H9 (cell line): Measurements from ENCODE around the gene RBPJL. TPM values are rescaled to one million over a fixed set of nuclear protein-coding genes. Genes with fewer than 3 reads are reported as not detected.

Experiments used
- DNase-seq: peaks from one replicate; pipeline ENCODE4 v3.0.0-alpha.2; 2017
- H2AFZ ChIP-seq: one replicate; pipeline ENCODE4 v1.6.1; 2013; ENCODE audit warnings: mild to moderate bottlenecking, low read length, control low read depth, moderate library complexity
- H2AK5ac ChIP-seq: 2 replicates; pipeline ENCODE4 v1.6.1; 2013; ENCODE audit warnings: low read length, control low read depth, mixed read lengths; ENCODE audit not compliant: insufficient read length
- H2BK120ac ChIP-seq: one replicate; pipeline ENCODE4 v1.6.1; 2013; ENCODE audit warnings: low read depth, mild to moderate bottlenecking, low read length, control low read depth, inconsistent platforms; ENCODE audit not compliant: poor library complexity, severe bottlenecking
- H2BK12ac ChIP-seq: 2 replicates; pipeline ENCODE4 v1.6.1; 2013; ENCODE audit warnings: low read length, control low read depth, mixed read lengths, low read depth; ENCODE audit not compliant: insufficient read length
- H2BK15ac ChIP-seq: 2 replicates; pipeline ENCODE4 v1.6.1; 2013; ENCODE audit warnings: low read depth, low read length, control low read depth
- H2BK20ac ChIP-seq: one replicate; pipeline ENCODE4 v1.6.1; 2013; ENCODE audit warnings: low read depth, mild to moderate bottlenecking, low read length, control low read depth, inconsistent platforms; ENCODE audit not compliant: poor library complexity, severe bottlenecking
- H2BK5ac ChIP-seq: 2 replicates; pipeline ENCODE4 v1.6.1; 2013; ENCODE audit warnings: low read length, control low read depth, mixed read lengths; ENCODE audit not compliant: insufficient read length
- H3K14ac ChIP-seq: 2 replicates; pipeline ENCODE4 v1.6.1; 2013; ENCODE audit warnings: low read length, control low read depth; ENCODE audit not compliant: insufficient read depth
- H3K18ac ChIP-seq: 2 replicates; pipeline ENCODE4 v1.6.1; 2013; ENCODE audit warnings: low read depth, mild to moderate bottlenecking, mixed read lengths, low read length, control low read depth; ENCODE audit not compliant: insufficient read length
- H3K23ac ChIP-seq: 2 replicates; pipeline ENCODE4 v1.6.1; 2013; ENCODE audit warnings: low read length, control low read depth, mixed read lengths, low read depth; ENCODE audit not compliant: insufficient read length
- H3K23me2 ChIP-seq: 2 replicates; pipeline ENCODE4 v1.6.1; 2013; ENCODE audit warnings: low read depth, mild to moderate bottlenecking, mixed read lengths, low read length, control low read depth; ENCODE audit not compliant: insufficient read length, poor library complexity, severe bottlenecking
- H3K27ac ChIP-seq: 2 replicates; pipeline ENCODE4 v1.5.1; 2013; ENCODE audit warnings: low read length, control low read depth, mixed read lengths, low read depth; ENCODE audit not compliant: insufficient read length
- H3K27me3 ChIP-seq: 2 replicates; pipeline ENCODE4 v1.6.1; 2013; ENCODE audit warnings: low read length, control low read depth, inconsistent platforms; ENCODE audit not compliant: insufficient read depth
- H3K4ac ChIP-seq: 2 replicates; pipeline ENCODE4 v1.6.1; 2013; ENCODE audit warnings: low read depth, mild to moderate bottlenecking, control low read depth, inconsistent platforms, low read length, moderate library complexity
- H3K4me1 ChIP-seq: 2 replicates; pipeline ENCODE4 v1.6.1; 2013; ENCODE audit warnings: low read length, control low read depth, inconsistent platforms; ENCODE audit not compliant: insufficient read depth
- H3K4me2 ChIP-seq: 2 replicates; pipeline ENCODE4 v1.6.1; 2013; ENCODE audit warnings: low read length, control low read depth, mixed read lengths; ENCODE audit not compliant: insufficient read length, insufficient read depth
- H3K56ac ChIP-seq: 2 replicates; pipeline ENCODE4 v1.6.1; 2013; ENCODE audit warnings: low read depth, mild to moderate bottlenecking, mixed read lengths, low read length, control low read depth; ENCODE audit not compliant: insufficient read length
- H3K79me1 ChIP-seq: 2 replicates; pipeline ENCODE4 v1.6.1; 2013; ENCODE audit warnings: low read depth, mild to moderate bottlenecking, moderate library complexity, low read length, control low read depth, inconsistent platforms; ENCODE audit not compliant: insufficient read depth, poor library complexity, severe bottlenecking
- H3K79me2 ChIP-seq: 2 replicates; pipeline ENCODE4 v1.6.1; 2013; ENCODE audit warnings: low read length, control low read depth, inconsistent platforms; ENCODE audit not compliant: insufficient read depth
- H3K9ac ChIP-seq: 2 replicates; pipeline ENCODE4 v1.6.1; 2013; ENCODE audit warnings: low read length, control low read depth, mixed read lengths; ENCODE audit not compliant: insufficient read length; ENCODE audit errors: extremely low read depth
- H3K9me3 ChIP-seq: one replicate; pipeline ENCODE4 v1.6.1; 2013; ENCODE audit warnings: low read depth, low read length, inconsistent platforms; ENCODE audit not compliant: control insufficient read depth
- H3T11ph ChIP-seq: one replicate; pipeline ENCODE4 v1.6.1; 2013; ENCODE audit warnings: mild to moderate bottlenecking, low read length, control low read depth, inconsistent platforms
- H4K20me1 ChIP-seq: one replicate; pipeline ENCODE4 v1.6.1; 2013; ENCODE audit not compliant: control insufficient read depth, insufficient read length, insufficient read depth
- H4K5ac ChIP-seq: 2 replicates; pipeline ENCODE4 v1.6.1; 2013; ENCODE audit warnings: low read depth, mild to moderate bottlenecking, mixed read lengths, low read length, control low read depth; ENCODE audit not compliant: insufficient read length
- H4K8ac ChIP-seq: replicated peaks from 2 replicates; pipeline ENCODE4 v1.6.1; 2013; ENCODE audit warnings: low read length, control low read depth, mixed read lengths, low read depth; ENCODE audit not compliant: insufficient read length
- H4K91ac ChIP-seq: 2 replicates; pipeline ENCODE4 v1.6.1; 2013; ENCODE audit warnings: low read depth, mild to moderate bottlenecking, moderate library complexity, mixed read lengths, low read length, control low read depth; ENCODE audit not compliant: insufficient read length
- H3K27ac Mint-ChIP-seq, 3 experiments: 2 replicates in 2 of 3; 3 replicates in 1 of 3; pipeline ENCODE4 v1.8.0; 2020 to 2021; ENCODE audit warnings: mixed read lengths in 3 of 3, mild to moderate bottlenecking in 1 of 3, moderate library complexity in 1 of 3
- H3K27me3 Mint-ChIP-seq: 2 replicates; pipeline ENCODE4 v1.8.0; 2021; ENCODE audit warnings: low read depth, mild to moderate bottlenecking, moderate library complexity, mixed read lengths
- H3K36me3 Mint-ChIP-seq, 3 experiments: 2 replicates in 2 of 3; 3 replicates in 1 of 3; pipeline ENCODE4 v1.8.0; 2020 to 2021; ENCODE audit warnings: low read depth in 3 of 3, mixed read lengths in 3 of 3; ENCODE audit not compliant: insufficient read depth in 1 of 3
- H3K4me1 Mint-ChIP-seq, 2 experiments: 2 replicates each; pipeline ENCODE4 v1.8.0; 2020; ENCODE audit warnings: mixed read lengths in 2 of 2
- H3K4me3 Mint-ChIP-seq, 2 experiments: 2 replicates in 1 of 2; 3 replicates in 1 of 2; pipeline ENCODE4 v1.8.0; 2020 to 2021; ENCODE audit warnings: mild to moderate bottlenecking in 2 of 2, mixed read lengths in 2 of 2, moderate library complexity in 1 of 2
- H3K9me3 Mint-ChIP-seq, 2 experiments: 2 replicates in 1 of 2; 3 replicates in 1 of 2; pipeline ENCODE4 v1.8.0; 2020; ENCODE audit warnings: mild to moderate bottlenecking in 2 of 2, mixed read lengths in 2 of 2, moderate library complexity in 1 of 2
- total RNA-seq: library from RNA; stranded (reverse); gene quantifications from 2 replicates; pipeline ENCODE4 v1.2.1, GENCODE V29; 2021
- TF ChIP-seq, protein P1 (sequence below): fragments of 200-600 bp; sonication (generic); conservative IDR thresholded peaks from 3 replicates; pipeline ENCODE4 v1.8.0; 2021; ENCODE audit warnings: antibody characterized with exemption, mild to moderate bottlenecking

RBPJL gene
- total RNA-seq, 1 experiment from 2014 or later: 0.28 TPM

GRCh38 chr20:45323731-45324130 is 17.1 kb downstream of the RBPJL start:
- no peak overlapping the region for H3K4ac ChIP-seq
- no peak overlapping the region for H3K27ac ChIP-seq
- no peak overlapping the region for H3K23ac ChIP-seq
- H3T11ph ChIP-seq: no peak overlapping the region
- H3K4me3 Mint-ChIP-seq: no peak overlapping the region
- H3K18ac ChIP-seq: no peak overlapping the region
- H3K27ac Mint-ChIP-seq: 0 out of 7 replicates have a peak overlapping the region, but pooled peaks of 1 of the 3 experiments have one; percentile 70
- no peaks in the 10 kb centered on the region for H4K20me1 ChIP-seq
- no peak overlapping the region for H4K5ac ChIP-seq
- H2AFZ ChIP-seq: no peak overlapping the region
- H2BK20ac ChIP-seq: no peak overlapping the region
- H3K79me1 ChIP-seq: no peaks in the 10 kb centered on the region
- H3K27me3 Mint-ChIP-seq: no peaks in the 10 kb centered on the region
- no peak overlapping the region for H2BK120ac ChIP-seq
- H3K14ac ChIP-seq: no peak overlapping the region
- TF ChIP-seq, protein P1, sequence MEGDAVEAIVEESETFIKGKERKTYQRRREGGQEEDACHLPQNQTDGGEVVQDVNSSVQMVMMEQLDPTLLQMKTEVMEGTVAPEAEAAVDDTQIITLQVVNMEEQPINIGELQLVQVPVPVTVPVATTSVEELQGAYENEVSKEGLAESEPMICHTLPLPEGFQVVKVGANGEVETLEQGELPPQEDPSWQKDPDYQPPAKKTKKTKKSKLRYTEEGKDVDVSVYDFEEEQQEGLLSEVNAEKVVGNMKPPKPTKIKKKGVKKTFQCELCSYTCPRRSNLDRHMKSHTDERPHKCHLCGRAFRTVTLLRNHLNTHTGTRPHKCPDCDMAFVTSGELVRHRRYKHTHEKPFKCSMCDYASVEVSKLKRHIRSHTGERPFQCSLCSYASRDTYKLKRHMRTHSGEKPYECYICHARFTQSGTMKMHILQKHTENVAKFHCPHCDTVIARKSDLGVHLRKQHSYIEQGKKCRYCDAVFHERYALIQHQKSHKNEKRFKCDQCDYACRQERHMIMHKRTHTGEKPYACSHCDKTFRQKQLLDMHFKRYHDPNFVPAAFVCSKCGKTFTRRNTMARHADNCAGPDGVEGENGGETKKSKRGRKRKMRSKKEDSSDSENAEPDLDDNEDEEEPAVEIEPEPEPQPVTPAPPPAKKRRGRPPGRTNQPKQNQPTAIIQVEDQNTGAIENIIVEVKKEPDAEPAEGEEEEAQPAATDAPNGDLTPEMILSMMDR: no peak
- no peaks in the 10 kb centered on the region for H3K23me2 ChIP-seq
- no peak for DNase-seq
- no peak overlapping the region for H4K8ac ChIP-seq
- no peak overlapping the region for H2AK5ac ChIP-seq
- H3K4me1 ChIP-seq: no peaks in the 10 kb centered on the region
- H3K9me3 Mint-ChIP-seq: no peaks in the 10 kb centered on the region
- no peak overlapping the region for H4K91ac ChIP-seq
- no peak overlapping the region for H3K9ac ChIP-seq
- H3K4me2 ChIP-seq: no peak overlapping the region
- H3K36me3 Mint-ChIP-seq: peaks cover 5 to 22% (median 18%) of the 10 kb centered on the region in 3 experiments; a peak in 6 of 7 replicates
- H3K27me3 ChIP-seq: no peaks in the 10 kb centered on the region
- H3K56ac ChIP-seq: no peak overlapping the region
- no peak overlapping the region for H2BK12ac ChIP-seq
- no peak overlapping the region for H2BK5ac ChIP-seq
- peaks cover 7 to 8% of the 10 kb centered on the region in 2 experiments; a peak in 2 of 4 replicates for H3K4me1 Mint-ChIP-seq
- no peak overlapping the region for H2BK15ac ChIP-seq
- H3K79me2 ChIP-seq: no peaks in the 10 kb centered on the region
- no peaks in the 10 kb centered on the region for H3K9me3 ChIP-seq
